ELR (cell line): Measurements from ENCODE around the gene OLFML2A.
"Not testable (repeated sequence)": the region's sequence is repeated elsewhere in the genome, so short reads cannot be mapped to it uniquely, and the experiment has no call there.

Experiments
- DNase-seq: peaks from one replicate; pipeline ENCODE4 v3.0.0-alpha.2; 2015; ENCODE audit warnings: low read depth

OLFML2A gene

DNA sequence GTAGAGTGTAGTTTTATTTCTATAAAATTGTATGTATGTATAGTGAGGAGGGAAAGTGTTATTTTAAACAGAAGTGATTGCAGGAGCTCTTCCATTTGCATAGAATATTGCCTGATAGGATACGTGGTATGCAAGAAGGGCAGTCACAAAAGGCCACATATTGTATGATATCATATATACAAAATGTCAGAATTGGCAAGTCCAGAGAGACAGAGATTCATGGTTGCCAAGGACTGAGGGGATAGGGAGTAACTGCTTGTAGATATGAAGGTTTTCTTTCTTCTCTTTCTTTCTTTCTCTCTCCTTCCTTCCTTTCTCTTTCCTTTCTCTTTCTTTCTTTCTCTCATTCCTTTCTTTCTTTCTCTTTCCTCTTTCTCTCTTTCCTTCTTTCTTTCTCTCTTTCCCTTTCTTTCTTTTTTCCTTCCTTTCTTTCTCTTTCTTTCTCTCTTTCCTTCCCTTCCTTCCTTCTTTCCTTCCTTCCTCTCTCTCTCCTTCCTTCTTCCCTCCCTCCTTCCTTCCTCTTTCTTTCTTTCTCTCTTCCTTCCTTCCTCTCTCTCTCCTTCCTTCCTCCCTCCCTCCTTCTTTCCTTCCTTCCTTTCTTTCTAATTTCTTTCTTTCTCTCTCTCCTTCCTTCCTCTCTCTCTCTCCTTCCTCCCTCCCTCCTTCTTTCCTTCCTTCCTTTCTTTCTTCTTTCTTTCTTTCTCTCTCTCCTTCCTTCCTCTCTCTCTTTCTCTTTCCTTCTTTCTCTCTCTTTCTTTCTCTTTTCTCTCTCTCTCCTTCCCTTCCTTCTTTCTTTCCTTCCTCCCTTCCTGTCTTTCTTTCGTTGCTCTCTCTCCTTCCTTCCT lies 51.8 kb downstream of the OLFML2A start:
- no peak for DNase-seq

DNA sequence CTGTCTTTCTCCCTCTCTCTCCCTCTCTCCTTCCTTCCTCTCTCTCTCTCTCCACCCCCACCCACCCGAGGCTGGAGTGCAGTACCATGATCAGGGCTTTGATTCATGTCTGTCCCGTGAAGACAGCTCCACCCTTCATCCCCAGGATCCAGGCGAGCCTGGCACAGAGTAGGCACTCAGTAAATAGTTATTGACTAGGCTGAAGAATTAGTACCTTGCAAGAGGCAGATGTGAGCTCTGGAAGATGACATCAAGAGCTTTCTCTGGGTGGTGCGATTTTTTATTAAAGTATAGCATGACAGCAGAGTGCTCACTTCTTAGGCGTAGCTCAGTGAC lies 52.4 kb downstream of the OLFML2A start:
- peak; percentile 13 for DNase-seq

DNA sequence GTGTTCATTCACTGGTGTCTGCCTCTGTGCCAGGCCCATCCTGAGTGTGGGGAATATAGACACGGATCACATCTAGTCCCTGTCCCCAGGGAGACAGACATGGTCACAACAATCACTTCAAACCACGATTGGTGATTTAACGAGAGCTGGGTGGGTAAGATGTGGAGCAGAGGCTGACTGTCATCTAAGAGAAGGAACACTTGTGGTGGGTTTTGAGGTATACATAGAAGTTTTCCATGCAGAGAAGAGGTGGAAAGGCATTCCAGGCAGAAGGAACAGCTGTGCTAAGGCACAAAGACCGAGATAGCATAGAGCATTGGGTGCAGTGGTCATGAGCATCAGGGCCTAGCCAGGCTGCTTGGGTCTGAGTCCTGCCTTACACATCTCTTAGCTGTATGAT lies 53.7 kb downstream of the OLFML2A start:
- DNase-seq, result no peak

DNA sequence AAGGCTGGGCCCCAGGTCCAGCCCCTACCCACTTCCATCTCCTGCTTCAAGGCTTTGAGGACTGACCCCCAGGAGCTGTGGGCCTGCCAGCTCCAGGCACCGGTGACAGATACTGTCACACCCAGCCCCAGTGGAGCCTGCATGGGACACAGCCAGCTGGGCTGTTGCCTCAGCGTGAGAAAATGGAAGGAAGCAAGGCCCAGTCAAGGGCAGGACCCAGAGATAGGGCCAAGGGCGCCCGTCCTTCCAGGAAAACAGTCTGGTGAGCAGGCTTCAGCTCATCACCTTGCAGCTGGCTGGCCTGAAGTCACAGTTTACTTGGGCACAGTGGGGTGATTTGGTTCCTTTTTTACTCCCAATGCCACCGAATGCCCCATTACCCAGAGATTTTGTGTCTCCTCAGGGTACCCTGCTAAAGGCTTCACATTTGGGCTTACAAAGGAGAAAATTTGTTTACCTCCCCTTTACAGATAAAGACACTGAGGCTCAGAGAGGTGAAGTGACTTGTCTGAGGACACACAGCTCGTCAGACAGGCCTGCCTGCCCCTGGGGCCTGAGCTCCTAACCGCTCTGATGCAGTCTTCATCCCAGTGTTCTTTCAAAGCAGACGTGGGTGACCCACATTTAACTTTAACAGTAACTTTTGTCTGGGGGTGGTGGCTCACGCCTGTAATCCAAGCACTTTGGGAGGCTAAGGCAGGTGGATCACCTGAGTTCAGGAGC lies 54.9 kb downstream of the OLFML2A start:
- no peak for DNase-seq

DNA sequence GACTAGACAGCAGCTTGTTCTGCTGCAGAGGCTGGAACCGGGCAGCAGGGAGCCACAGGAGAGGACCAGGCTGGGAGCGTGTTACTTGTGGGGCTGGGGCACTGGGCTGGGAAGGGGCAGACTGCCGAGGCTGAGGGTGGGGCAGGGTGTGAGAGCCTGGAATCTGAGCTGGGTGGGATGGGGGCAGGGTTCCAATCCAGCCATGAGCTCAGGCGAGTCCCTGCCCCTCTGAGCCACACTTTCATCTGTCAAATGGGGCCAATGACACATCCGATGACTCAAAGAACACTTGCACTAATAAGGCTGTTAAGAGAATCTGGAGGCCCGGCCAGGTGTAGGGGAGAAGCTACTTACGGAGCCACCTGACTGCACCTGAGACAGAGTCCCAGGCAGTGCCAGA lies 57.7 kb downstream of the OLFML2A start:
- DNase-seq, result peak; percentile 72

DNA sequence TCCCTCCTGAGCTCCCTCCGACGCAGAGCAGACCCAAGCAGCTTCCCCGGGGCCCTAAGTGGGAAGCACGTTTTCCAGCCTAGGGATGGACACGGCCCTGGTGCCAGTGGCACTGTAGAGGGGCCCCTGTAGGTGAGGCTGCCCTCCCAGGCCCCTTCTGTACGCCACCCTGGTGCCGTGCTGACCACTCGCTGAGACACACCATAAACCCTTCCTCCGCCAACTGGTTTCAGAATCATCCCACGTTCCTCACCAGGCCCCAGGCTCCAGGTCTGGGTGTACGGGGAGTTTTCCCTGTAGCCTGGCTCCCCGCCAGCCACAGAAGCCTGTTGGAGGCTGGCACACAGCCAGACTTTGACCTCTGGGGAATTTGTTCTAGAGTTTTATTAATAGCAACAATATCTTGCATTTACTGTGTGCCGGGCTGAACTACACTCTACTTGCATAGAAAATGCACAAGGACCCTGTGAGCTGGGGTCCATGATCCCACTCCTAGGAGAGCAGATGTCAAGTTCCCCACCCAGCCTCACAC lies 58.2 kb downstream of the OLFML2A start:
- DNase-seq, result peak; percentile 53

DNA sequence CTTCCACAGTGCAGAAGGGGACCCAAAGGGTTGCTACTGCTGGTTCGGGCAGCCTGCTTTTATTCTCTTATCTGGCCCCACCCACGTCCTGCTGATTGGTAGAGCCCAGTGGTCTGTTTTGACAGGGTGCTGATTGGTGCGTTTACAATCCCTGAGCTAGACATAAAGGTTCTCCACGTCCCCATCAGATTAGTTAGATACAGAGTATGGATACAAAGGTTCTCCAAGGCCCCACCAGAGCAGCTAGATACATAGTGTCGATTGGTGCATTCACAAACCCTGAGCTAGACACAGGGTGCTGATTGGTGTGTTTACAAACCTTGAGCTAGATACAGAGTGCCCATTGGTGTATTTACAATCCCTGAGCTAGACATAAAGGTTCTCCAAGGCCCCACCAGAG lies 61.2 kb downstream of the OLFML2A start:
- not testable (repeated sequence) for DNase-seq

DNA sequence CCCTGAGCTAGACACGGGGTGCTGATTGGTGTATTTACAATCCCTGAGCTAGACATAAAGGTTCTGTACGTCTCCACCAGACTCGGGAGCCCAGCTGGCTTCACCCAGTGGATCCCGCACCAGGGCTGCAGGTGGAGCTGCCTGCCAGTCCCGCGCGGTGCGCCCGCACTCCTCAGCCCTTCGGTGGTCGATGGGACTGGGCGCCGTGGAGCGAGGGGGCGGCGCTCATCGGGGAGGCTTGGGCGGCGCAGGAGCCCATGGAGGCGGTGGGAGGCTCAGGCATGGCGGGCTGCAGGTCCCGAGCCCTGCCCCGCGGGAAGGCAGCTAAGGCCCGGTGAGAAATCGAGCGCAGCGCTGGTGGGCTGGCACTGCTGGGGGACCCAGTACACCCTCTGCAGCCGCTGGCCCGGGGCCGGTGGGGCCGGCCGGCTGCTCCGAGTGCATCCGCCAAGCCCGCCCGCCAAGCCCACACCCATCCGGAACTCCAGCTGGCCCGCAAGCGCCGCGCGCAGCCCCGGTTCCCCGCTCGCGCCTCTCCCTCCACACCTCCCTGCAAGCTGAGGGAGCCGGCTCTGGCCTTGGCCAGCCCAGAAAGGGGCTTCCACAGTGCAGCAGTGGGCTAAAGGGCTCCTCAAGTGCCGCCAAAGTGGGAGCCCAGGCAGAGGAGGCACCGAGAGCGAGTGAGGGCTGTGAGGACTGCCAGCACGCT lies 61.8 kb downstream of the OLFML2A start:
- DNase-seq, result not testable (repeated sequence)

DNA sequence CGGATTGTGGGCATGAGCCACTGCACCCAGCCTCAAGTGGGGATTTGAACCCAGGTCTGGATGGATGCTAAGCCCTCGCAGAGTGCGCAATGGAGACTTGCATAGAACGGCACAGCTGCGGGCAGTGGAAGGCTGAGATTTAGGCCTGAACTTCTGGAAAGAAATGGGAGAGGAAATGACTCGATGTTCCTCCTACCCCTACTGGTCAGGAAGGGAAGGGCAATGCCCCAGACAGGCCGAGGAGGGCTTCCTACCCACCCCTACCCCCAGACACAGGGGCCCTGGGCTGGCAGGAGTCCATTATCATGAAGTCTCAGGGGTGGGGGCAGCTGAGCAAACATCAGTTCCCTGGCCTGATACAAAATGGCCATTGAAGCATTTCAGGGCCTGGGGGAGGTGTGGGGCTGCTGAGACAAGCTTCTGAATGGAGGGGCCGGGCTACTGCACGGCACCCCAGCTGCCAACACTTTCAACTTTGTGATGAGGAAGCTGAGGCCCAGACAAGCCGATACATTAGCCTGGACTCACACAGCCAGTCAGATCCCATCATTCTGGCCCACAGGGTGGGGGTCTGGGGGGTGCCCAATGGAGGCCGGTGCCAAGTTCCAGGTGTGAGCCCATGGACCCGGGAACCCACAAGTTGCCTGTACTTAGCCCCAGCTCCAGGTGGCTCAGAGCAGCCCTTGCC lies 62.8 kb downstream of the OLFML2A start:
- DNase-seq, result peak; percentile 62

DNA sequence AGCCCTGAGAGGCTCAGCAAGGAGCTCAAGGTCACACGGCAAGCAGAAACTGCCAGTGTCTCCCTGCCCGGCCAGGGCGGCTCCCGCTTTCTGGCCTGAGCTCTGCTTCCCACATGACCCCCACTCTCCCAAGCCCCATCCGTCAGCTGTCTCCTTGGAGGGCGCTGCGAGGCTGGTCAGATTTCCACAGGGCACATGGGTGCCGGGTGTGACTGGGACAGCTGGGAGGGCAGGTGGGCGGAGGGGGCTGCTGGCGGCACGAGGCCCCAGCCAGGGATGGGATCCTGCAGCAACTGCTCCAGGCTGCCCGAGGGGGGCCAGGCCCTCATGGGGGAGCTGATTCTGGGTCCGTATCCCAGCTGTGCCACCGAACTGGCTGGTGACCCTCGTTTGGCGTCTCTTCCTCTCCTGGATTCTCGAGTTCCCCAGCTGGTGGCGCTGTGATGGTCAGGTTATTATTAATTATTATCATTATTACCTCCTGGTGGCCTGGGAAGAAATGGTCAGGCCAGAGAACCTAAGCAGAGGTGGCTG lies 63.4 kb downstream of the OLFML2A start:
- peak; percentile 60 for DNase-seq

DNA sequence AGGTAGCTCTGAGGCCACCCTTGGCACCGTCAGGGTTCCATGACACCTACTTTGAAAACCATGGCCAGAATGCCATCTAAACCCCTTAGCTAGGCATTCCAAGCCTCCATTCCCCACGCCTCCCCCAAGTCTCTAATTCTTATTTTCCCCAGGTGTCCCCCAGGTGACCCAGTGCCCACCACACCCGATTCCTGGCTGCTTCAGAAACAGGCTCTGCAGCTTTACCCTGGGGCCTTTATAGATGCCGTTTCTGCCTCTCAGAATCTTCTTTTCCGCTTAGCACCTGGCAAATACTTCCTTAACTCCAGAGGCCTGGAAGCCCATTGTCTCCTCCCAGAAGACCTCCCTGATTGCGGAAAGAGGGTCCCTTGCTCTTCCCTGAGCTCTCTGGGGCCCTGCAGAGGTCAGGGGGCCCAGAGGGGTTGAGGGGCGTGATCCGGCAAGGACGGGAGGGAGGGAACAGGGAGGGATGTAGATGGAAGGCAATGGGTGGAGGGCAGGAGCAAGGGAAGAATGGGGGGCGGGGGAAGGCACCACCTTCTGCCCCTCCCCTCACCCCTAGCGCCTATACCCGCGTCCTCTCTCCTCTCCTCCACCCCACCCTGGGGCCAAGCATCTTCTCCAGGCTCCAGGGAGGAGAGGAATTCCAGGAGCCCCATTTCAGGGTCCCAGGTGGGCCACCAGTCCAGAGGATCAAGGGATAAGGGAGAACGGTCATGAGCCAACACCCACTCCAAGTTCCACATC lies 64.3 kb downstream of the OLFML2A start:
- DNase-seq, result no peak

DNA sequence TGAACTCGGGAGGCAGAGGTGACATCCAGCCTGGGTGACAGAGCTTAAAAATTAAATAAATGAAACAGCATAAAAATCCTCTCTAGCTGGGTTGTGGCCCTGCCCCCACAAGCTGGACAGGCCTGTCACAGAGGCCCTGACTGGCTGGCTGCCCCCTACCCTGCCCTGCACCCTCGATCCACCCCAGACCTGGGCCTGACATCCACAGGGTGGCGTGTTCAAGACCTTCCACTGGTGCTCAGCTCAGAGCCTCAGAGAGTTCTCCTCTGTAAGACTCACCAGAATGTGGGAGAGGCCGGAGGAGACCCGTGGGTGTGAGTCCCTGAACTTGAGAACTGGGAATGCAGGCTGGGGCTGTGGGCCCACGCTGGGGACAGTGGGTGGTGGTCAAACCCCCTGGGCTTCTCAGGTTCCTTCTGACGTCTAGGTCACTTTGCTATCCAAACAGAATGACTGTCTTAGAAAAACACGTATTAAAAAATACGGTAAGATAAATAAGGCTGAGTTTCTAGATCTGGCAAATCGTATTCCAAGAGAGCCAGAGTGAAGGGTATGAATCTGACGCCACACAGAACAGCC lies 66.6 kb downstream of the OLFML2A start:
- DNase-seq, result no peak

DNA sequence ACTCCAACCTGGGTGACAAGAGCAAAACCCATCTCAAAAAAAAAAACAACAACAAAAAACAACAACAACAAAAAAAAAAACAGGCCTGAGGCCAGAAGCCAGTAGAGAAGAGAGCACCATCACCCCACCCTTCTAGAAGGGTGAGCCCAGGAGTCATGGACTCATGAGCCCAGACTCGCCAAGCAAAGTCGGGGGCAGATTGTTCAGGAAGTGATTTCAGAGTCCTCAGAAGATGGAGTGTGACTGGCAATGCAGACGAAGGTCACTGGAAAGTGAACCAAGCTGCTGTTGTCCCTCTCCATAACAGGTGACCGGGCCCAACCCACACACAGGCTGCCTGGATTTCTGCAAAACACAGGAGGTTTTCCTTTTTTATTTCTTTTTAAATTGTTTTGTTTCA lies 67.4 kb downstream of the OLFML2A start:
- no peak for DNase-seq

DNA sequence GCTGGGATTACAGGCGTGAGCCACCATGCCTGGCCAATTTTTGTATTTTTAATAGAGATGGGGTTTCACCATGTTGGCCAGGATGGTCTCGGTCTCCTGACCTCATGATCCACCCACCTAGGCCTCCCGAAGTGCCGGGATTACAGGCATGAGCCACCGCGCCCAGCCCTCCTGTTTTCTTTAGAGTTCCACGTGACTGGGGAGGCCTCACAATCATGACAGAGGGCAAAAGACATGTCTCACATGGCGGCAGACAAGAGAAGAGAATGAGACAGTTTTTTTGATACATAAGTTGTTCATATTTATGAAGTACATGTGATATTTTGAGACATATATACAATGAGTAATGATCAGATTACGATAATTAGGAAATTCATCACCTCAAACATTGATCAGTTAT lies 69.5 kb downstream of the OLFML2A start:
- not testable (repeated sequence) for DNase-seq

DNA sequence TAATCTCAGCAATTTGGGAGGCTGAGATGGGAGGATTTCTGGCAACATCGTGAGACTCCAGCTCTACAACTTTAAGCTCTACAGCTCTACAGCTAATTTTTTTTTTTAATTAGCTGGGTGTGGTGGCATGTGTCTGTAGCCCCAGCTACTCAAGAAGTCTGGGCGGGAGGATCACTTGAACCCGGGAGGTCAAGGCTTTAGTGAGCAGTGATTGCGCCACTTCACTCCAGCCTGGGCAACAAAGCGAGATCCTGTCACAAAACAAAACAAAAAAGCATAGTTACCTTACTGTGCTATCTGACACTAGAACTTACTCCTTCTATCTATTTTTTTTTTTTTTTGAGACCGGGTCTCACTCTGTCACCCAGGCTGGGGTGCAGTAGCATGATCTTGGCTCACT lies 70.0 kb downstream of the OLFML2A start:
- no peak for DNase-seq

DNA sequence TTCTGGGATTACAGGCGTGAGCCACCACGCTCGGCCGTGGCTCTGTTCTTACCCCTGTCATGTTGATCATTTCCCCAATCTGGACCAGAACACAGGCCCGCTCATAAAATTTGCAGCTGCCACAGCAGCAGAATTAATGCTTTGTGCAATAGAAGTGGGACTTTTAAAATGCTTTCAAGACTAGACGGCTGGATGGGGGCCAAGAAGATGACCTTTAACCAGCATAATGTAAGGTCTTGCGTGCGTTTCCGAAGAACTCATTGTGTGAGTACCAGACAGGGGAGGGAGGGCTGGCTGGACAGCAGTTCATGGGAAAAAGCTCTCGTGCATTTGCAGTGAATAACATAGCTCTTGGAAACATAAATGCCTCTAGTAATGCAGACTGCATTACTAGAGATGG lies 72.9 kb downstream of the OLFML2A start:
- DNase-seq, result no peak

DNA sequence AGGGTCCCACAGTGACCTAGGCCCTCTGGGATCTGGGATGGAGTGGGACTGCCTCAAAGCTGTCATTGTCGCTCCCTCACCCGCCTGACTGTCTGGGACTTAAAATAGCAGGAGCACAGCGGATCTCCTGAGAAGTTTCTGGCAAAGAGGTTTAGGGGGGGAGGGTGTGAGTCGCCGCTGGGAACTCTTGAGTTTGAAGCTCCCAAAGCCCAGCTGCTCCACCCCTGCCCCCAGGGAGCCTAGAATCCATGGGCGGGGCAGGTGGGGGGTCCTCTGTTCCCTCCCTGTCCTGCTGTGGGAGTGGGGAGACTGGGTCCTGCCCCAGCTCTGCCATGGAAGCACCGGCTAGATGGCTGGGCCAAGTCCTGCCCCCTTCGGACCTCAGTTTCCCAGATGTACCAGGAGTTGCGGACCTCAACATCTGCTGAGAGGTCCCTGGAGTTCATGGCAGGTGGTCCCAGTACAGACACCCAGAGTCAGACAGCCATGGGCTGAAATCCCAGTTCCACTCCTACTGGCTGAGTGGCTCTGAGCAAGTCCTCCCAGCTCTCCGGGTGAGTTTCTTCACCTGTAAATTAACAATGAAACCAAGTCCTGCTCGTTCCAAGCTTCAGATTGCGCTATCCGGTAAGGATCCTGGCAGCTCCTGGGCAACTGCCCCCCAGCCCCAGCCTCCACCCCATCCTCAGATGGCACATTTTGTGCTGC lies 75.3 kb downstream of the OLFML2A start:
- DNase-seq, result no peak

DNA sequence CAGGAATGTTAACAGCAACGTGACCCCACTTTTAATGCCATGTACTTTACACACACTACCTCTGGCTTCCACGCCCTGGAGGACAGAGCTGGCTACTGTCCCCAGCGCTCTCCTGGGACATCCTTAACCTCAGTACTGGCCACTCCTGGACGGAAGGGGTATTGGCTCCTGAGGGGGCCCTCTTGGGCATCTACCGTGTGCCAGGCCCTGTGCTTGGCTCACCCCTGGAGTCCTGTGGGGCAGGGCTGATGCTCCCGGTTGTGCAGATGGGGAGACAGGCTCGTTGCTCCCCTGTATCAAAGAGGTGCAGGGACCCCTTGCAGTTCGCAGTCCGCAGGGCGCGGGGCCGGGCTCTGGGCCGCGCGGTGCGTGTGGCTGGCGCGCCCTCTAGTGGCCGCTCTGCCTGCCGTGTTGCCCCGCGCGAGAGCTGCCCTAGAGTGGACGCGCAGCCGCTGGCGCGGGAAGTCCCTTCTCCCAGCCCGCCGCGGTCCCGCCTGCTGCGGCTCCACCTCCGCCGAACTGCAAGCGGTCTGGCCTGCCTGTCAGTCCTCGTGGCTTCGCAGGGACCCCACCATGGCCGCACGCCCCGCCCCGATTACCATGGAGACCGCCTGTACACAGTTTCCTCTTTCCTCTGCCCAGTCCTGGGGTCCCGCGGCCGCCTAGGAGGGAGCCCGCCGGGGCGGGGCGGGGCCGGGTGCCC lies 76.0 kb downstream of the OLFML2A start, which contains the start of gene WDR38:
Gene WDR38 (plus strand): TSS at position 632 of the 703 bp plus-strand sequence. CDS start 72 bp downstream, outside the sequence.
- peak; percentile 87 for DNase-seq

DNA sequence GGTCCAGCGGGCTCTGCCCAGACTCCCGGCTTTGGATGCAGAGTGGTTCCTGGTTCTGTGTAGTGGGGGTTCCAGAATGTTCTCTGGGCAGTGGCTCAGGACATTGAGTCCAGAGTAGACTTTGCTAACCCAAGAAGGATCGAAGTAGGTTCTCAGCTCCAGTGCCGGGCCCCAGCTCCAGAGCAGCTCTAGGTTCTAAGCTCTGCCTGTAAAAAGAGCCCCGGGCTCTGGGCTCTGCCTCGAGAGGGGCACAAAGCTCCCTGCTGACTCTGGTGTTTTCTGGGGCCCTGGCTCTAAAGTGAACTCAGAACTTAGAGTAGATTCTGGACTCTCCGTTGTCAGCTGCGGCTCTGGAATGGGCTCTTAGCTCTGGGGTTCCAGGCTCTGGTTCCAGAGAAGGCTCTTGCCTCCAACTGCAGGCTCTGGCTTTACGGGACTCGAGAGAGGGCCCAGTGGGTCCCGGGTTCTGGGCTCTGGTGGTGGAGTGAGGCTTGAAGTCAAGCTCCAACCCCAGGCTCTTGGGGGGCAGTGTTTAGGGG lies 76.7 kb downstream of the OLFML2A start:
- no peak for DNase-seq
